A549 (cell line): ENCODE measurements around the gene SRGAP3. TPM values are rescaled to one million over a fixed set of nuclear protein-coding genes. Genes with fewer than 3 reads are reported as not detected.

Experiments
- ATAC-seq, 2 experiments: fragments of 200-7000 bp in 1 of 2; fragments of >200 bp in 1 of 2; cut with Nextera tagmentation in 1 of 2; cut with Tn5 transposase in 1 of 2; 3 replicates each; pipeline versions ENCODE4 v1.8.0 to v1.9.1; 2018 to 2020; ENCODE audit warnings: mild to moderate bottlenecking in 1 of 2, moderate library complexity in 1 of 2
- CTCF ChIA-PET: fragments of 300-600 bp; sonication (Branson Sonifier 250); formaldehyde crosslinking; extraction: SDS; loops from one replicate; lab custom pipeline; 2021; ENCODE audit warnings: antibody characterized with exemption, inconsistent platforms; lab: Yijun Ruan, JAX
- POLR2A ChIA-PET: fragments of 350-600 bp; formaldehyde crosslinking; extraction: SDS; loops from one replicate; lab custom pipeline; 2021; ENCODE audit warnings: antibody characterized with exemption, inconsistent platforms; lab: Yijun Ruan, JAX
- DNase-seq, 2 experiments: peaks; one replicate each; pipeline versions ENCODE4 v3.0.0 to v3.0.0-alpha.2; 2011 to 2016; ENCODE audit warnings: low read depth in 1 of 2, low spot score in 1 of 2
- FAIRE-seq: peaks from 2 replicates; lab custom pipeline; 2011; peaks lifted over from hg19 to GRCh38; lab: Jason Lieb, UNC
- H3K27ac ChIP-seq, 2 experiments: fragments of >200 bp; sonication (Bioruptor Twin); formaldehyde crosslinking; 3 replicates each; pipeline ENCODE4 v1.5.1; 2016 to 2017
- H3K4me1 ChIP-seq: fragments of >200 bp; sonication (Bioruptor Twin); formaldehyde crosslinking; 3 replicates; pipeline ENCODE4 v1.6.1; 2016
- H3K4me2 ChIP-seq: fragments of >200 bp; sonication (Bioruptor Twin); formaldehyde crosslinking; 3 replicates; pipeline ENCODE4 v1.6.1; 2016
- H3K4me3 ChIP-seq: fragments of >200 bp; sonication (Bioruptor Twin); formaldehyde crosslinking; 3 replicates; pipeline ENCODE4 v1.5.1; 2016
- H3K9me3 ChIP-seq: fragments of >200 bp; sonication (Bioruptor Twin); formaldehyde crosslinking; 3 replicates; pipeline ENCODE4 v1.6.1; 2016
- BHLHE40 ChIP-seq: IDR thresholded peaks from 2 replicates; pipeline ENCODE4 v1.6.1; 2012; ENCODE audit warnings: low read depth, low read length, inconsistent platforms
- CBX2 ChIP-seq: fragments of 200-600 bp; sonication (generic); IDR thresholded peaks from 2 replicates; pipeline ENCODE4 v1.6.1; 2016; ENCODE audit warnings: low read depth, mild to moderate bottlenecking, borderline replicate concordance
- CEBPB ChIP-seq, 2 experiments: fragments of >200 bp in 1 of 2; sonication (Bioruptor Twin) in 1 of 2; formaldehyde crosslinking in 1 of 2; IDR thresholded peaks; 2 replicates each; pipeline ENCODE4 v1.6.1; 2012 to 2016
- CHD2 ChIP-seq: fragments of 150-350 bp; IDR thresholded peaks from 2 replicates; pipeline ENCODE4 v1.6.1; 2014; ENCODE audit warnings: low read length; ENCODE audit not compliant: partially characterized antibody
- EHF ChIP-seq: fragments of 250-450 bp; sonication (Bioruptor Pico); IDR thresholded peaks from 2 replicates; pipeline ENCODE4 v1.5.0; 2020; ENCODE audit warnings: mild to moderate bottlenecking
- FOSB ChIP-seq: fragments of 250-450 bp; sonication (Bioruptor Pico); IDR thresholded peaks from 2 replicates; pipeline ENCODE4 v1.5.0; 2020; ENCODE audit warnings: mild to moderate bottlenecking, moderate library complexity
- HOXA7 ChIP-seq: fragments of 250-450 bp; sonication (Bioruptor Pico); IDR thresholded peaks from 2 replicates; pipeline ENCODE4 v1.5.0; 2020; ENCODE audit warnings: mild to moderate bottlenecking, moderate library complexity
- JUNB ChIP-seq: fragments of >200 bp; sonication (Bioruptor Twin); formaldehyde crosslinking; IDR thresholded peaks from 2 replicates; pipeline ENCODE4 v1.6.1; 2016
- KDM5A ChIP-seq: fragments of 200-600 bp; sonication (generic); IDR thresholded peaks from 2 replicates; pipeline ENCODE4 v1.6.1; 2016; ENCODE audit warnings: antibody characterized with exemption, mild to moderate bottlenecking
- MAZ ChIP-seq: fragments of 150-350 bp; IDR thresholded peaks from 2 replicates; pipeline ENCODE4 v1.6.1; 2014; ENCODE audit warnings: antibody characterized with exemption, low read depth, low read length, borderline replicate concordance
- NR3C1 ChIP-seq: fragments of >200 bp; sonication (Bioruptor Twin); formaldehyde crosslinking; IDR thresholded peaks from 3 replicates; pipeline ENCODE4 v1.6.1; 2017
- PHF8 ChIP-seq: fragments of 200-600 bp; sonication (generic); IDR thresholded peaks from 2 replicates; pipeline ENCODE4 v1.6.1; 2016; ENCODE audit warnings: low read depth, mild to moderate bottlenecking, antibody characterized with exemption, moderate library complexity, borderline replicate concordance
- TFCP2L1 ChIP-seq: fragments of 250-450 bp; sonication (Bioruptor Pico); IDR thresholded peaks from 2 replicates; pipeline ENCODE4 v1.5.0; 2021; ENCODE audit warnings: mild to moderate bottlenecking
- TP53 ChIP-seq: fragments of 250-450 bp; sonication (Bioruptor Pico); IDR thresholded peaks from 2 replicates; pipeline ENCODE4 v1.5.0; 2021; ENCODE audit warnings: mild to moderate bottlenecking, moderate library complexity
- ZC3H11A ChIP-seq: fragments of 450-650 bp; IDR thresholded peaks from 2 replicates; pipeline ENCODE4 v1.6.1; 2014; ENCODE audit warnings: antibody characterized with exemption, mild to moderate bottlenecking
- ZNF302 ChIP-seq: fragments of 250-450 bp; sonication (Bioruptor Pico); IDR thresholded peaks from 2 replicates; pipeline ENCODE4 v1.9.0; 2021; ENCODE audit warnings: inconsistent platforms, mild to moderate bottlenecking, moderate library complexity
- ZSCAN20 ChIP-seq: fragments of 250-450 bp; sonication (Bioruptor Pico); IDR thresholded peaks from 2 replicates; pipeline ENCODE4 v1.8.0; 2022; ENCODE audit warnings: mild to moderate bottlenecking, moderate library complexity
- WGBS: methylation state at CpG from one replicate; pipeline ENCODE4 v1.1.6; 2017; ENCODE audit errors: missing lambda C conversion rate; 5-methylcytosine and 5-hydroxymethylcytosine counted together
- polyA plus RNA-seq, 4 experiments: library from polyadenylated mRNA; depleted of rRNA in 3 of 4; stranded (reverse); fragments of >200 nt; fragmentation: RNase III in 1 of 4; extraction: RNeasy Plus Mini Kit Qiagen cat#74134 plus additional on column Dnase treatment in 1 of 4; gene quantifications; 2 replicates in 3 of 4; 3 replicates in 1 of 4; pipeline ENCODE4 v1.2.3, GENCODE V29; 2011 to 2017
- TF ChIP-seq, protein P1 (sequence below): fragments of 150-350 bp; IDR thresholded peaks from 2 replicates; pipeline ENCODE4 v1.6.1; 2014; ENCODE audit warnings: low read depth, mild to moderate bottlenecking, low read length
- TF ChIP-seq, protein P2 (sequence below): fragments of 450-650 bp; IDR thresholded peaks from 2 replicates; pipeline ENCODE4 v1.6.1; 2014; ENCODE audit warnings: antibody characterized with exemption
- TF ChIP-seq, protein P3 (sequence below): IDR thresholded peaks from 2 replicates; pipeline ENCODE4 v1.6.1; 2012
- TF ChIP-seq, protein P4 (sequence below): IDR thresholded peaks from 2 replicates; pipeline ENCODE4 v1.6.1; 2012; ENCODE audit warnings: low read depth, borderline replicate concordance
- TF ChIP-seq, protein P5 (sequence below): fragments of >200 bp; sonication (Bioruptor Twin); formaldehyde crosslinking; IDR thresholded peaks from 2 replicates; pipeline ENCODE4 v1.6.1; 2016

Gene SRGAP3
- polyA plus RNA-seq, 2 of the 4 experiments (the other 2 are of a cell fraction), result 1.6 to 2.5 TPM

DNA sequence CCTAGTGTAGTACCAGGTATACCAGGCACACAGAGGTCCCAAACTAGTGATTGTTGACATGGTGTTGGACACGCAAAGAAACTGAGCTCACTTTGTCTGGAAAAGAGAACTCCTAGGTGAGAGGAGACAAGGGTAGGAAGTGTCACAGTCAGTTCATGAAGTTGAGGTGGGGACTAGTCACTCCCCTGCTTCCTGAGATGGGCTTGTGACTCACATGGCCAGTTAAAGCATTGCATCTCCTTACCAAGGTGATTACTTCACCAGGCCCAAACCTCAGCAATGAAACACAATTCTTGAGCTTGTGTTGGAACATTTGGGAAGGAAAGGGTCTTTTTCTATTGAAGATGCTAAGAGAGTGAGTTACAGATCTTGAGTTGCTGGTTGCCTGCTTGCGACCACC is 236.9 kb downstream of the SRGAP3 start:
- Histone ChIP-seq H3K4me3 (no peak overlapping the region), H3K4me1 (no peaks in the 10 kb centered on the region), H3K4me2 (no peak overlapping the region), H3K9me3 (no peaks in the 10 kb centered on the region), H3K27ac (no peak overlapping the region)
- ATAC-seq (no peak), DNase-seq (no peak), FAIRE-seq (no peak)
- ChIA-PET POLR2A (no interaction called here), CTCF (interaction anchor here (0.6 to 1.5 kb wide), 8 partner anchors 9 to 309 kb away, joined by 3 to 7 read pairs (median 4); partner anchors contain the start of gene OXTR)
- no peak for TF ChIP-seq HOXA7 (CRISPR knock-in tag)
- TF ChIP-seq ZSCAN20 (CRISPR knock-in tag), result no peak
- TF ChIP-seq, protein P1, sequence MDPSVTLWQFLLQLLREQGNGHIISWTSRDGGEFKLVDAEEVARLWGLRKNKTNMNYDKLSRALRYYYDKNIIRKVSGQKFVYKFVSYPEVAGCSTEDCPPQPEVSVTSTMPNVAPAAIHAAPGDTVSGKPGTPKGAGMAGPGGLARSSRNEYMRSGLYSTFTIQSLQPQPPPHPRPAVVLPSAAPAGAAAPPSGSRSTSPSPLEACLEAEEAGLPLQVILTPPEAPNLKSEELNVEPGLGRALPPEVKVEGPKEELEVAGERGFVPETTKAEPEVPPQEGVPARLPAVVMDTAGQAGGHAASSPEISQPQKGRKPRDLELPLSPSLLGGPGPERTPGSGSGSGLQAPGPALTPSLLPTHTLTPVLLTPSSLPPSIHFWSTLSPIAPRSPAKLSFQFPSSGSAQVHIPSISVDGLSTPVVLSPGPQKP, result no peak
- no peak for TF ChIP-seq ZNF302 (CRISPR knock-in tag)
- no peak for TF ChIP-seq MAZ
- no peak for TF ChIP-seq TFCP2L1 (CRISPR knock-in tag)
- no peak for TF ChIP-seq BHLHE40
- no peak for TF ChIP-seq FOSB (CRISPR knock-in tag)
- TF ChIP-seq ZC3H11A, result no peak
- TF ChIP-seq, protein P2, sequence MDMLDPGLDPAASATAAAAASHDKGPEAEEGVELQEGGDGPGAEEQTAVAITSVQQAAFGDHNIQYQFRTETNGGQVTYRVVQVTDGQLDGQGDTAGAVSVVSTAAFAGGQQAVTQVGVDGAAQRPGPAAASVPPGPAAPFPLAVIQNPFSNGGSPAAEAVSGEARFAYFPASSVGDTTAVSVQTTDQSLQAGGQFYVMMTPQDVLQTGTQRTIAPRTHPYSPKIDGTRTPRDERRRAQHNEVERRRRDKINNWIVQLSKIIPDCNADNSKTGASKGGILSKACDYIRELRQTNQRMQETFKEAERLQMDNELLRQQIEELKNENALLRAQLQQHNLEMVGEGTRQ, result no peak
- no peak for TF ChIP-seq CHD2
- 89% methylated on average over 2 of the region's 2 CpGs for WGBS

DNA sequence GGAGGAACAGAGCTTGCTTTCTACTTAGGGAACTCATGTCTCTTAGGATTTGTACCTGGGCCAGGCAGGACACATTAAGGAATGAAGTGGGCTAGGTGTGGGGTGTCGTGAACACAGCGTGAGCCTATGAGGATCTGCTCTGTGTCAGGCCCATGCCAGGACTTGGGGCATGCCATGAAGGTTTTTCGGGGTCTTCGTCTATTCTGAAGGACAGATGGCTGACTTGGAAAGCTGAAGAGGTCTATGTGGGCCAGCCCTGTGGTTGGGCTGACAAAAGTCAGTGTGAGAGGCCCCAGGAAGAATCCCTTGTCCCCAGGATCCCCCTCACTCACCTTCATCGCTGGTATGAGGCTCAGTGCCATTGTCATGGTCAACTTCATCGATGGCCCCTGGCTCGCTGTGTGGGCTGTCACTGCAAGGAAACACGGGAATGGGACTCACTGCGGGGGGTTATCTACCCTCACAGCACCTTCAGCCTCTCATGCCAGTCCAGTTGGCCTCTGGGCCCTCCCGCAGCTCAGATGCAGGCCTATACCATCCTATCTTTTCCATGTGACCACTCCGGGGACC is 239.4 kb downstream of the SRGAP3 start:
- ATAC-seq, result no peak
- TF ChIP-seq, protein P3, sequence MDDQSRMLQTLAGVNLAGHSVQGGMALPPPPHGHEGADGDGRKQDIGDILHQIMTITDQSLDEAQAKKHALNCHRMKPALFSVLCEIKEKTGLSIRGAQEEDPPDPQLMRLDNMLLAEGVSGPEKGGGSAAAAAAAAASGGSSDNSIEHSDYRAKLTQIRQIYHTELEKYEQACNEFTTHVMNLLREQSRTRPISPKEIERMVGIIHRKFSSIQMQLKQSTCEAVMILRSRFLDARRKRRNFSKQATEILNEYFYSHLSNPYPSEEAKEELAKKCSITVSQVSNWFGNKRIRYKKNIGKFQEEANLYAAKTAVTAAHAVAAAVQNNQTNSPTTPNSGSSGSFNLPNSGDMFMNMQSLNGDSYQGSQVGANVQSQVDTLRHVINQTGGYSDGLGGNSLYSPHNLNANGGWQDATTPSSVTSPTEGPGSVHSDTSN, result no peak
- TF ChIP-seq PHF8 (no peak), EHF (no peak), CEBPB (IDR thresholded peaks at IDR 0.05) (no peak), JUNB (no peak), KDM5A (no peak), TP53 (no peak), CHD2 (no peak), MAZ (no peak), NR3C1 (no peak), CBX2 (no peak)
- TF ChIP-seq, protein P4, sequence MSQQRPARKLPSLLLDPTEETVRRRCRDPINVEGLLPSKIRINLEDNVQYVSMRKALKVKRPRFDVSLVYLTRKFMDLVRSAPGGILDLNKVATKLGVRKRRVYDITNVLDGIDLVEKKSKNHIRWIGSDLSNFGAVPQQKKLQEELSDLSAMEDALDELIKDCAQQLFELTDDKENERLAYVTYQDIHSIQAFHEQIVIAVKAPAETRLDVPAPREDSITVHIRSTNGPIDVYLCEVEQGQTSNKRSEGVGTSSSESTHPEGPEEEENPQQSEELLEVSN, result no peak
- TF ChIP-seq, protein P5, sequence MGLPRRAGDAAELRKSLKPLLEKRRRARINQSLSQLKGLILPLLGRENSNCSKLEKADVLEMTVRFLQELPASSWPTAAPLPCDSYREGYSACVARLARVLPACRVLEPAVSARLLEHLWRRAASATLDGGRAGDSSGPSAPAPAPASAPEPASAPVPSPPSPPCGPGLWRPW, result no peak
- no peak for DNase-seq
- ChIA-PET CTCF (interaction anchor here (0.7 to 1.8 kb wide), 3 partner anchors 8 to 292 kb away, joined by 3 to 6 read pairs (median 4); no protein-coding TSS in a partner anchor), POLR2A (no interaction called here)
- 68% methylated on average over 11 of the region's 11 CpGs for WGBS
- no peak overlapping the region for H3K4me2 ChIP-seq
- FAIRE-seq, result no peak
- H3K4me1 ChIP-seq, result no peaks in the 10 kb centered on the region
- no peak overlapping the region for H3K4me3 ChIP-seq
- no peak overlapping the region for H3K27ac ChIP-seq
- H3K9me3 ChIP-seq, result no peaks in the 10 kb centered on the region
